Keratinocyte (primary cell): ENCODE results near the gene GP1BB.

Experiments
- CTCF ChIP-seq, 3 experiments: IDR thresholded peaks in 1 of 3; conservative IDR thresholded peaks in 1 of 3; optimal IDR thresholded peaks in 1 of 3; 2 replicates in 2 of 3; 3 replicates in 1 of 3; pipeline versions ENCODE3 to v1.5.1; 2011; ENCODE audit warnings: low read length in 3 of 3, mild to moderate bottlenecking in 3 of 3, moderate library complexity in 2 of 3, control low read depth in 1 of 3, inconsistent platforms in 1 of 3; ENCODE audit not compliant: insufficient read depth in 2 of 3; ENCODE audit errors: extremely low read depth in 1 of 3
- EZH2 ChIP-seq: IDR thresholded peaks from one replicate; pipeline ENCODE4 v1.6.1; 2012; ENCODE audit warnings: inconsistent platforms, mild to moderate bottlenecking, low read length, moderate library complexity

GRCh38 chr22:19703869-19704268 is 19.5 kb upstream of the GP1BB start:
- TF ChIP-seq CTCF (optimal IDR thresholded peaks at IDR 0.05 in 1 of 3, IDR thresholded peaks at IDR 0.05 in 1 of 3, conservative IDR thresholded peaks at IDR 0.05 in 1 of 3; ENCODE audit: extremely low read depth in 1 of 3, insufficient read depth in 2 of 3, low read length in 3 of 3): no peak
- TF ChIP-seq EZH2: no peak
